ENCODE results near the gene HLA-E. TPM values are rescaled to one million over a fixed set of nuclear protein-coding genes. Genes with fewer than 3 reads are reported as not detected.
A peak's percentile ranks its signal among the peaks of the same experiment; 100 is the strongest.
"Not testable (repeated sequence)": the region's sequence is repeated elsewhere in the genome, so short reads cannot be mapped to it uniquely, and the experiment has no call there.

The HLA-E gene
- polyA plus RNA-seq, 12 donors = 62.2 to 109 (median 76.8) TPM; not detected in 1

DNA sequence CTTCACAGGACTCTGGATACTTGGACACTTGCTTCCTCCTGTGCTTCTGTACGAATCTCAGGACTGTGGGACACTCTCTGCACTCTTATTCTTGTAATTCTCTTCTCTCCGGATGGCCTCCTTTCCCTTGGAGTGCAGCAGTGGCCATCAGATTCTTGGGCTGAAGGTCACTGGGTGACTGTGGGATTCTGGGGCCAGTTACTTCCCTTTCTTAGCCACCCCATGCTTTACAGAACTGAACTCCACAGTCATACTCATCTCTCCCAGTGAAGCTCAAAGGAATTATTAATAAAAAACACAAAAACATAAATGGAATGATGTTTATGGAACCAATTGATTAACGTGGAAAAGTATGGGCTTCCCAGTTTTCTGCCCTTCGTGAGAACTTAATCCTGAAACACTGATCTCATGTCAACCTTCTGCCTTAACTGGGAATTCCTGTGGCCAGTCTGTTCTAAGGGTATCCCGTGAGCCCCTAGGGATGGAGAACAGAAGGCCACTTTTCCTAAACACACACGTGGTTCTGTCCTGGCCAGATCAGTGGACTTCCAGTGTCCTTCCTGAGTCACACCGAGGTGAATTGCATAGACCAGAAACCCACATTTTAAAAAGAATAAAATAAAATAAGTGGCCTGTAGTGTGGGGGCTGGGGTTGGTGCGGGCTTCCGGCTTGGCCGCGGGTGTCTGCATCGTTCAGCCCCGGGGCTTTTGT, 23.6 kb upstream of the HLA-E start:
- no peak for DNase-seq

DNA sequence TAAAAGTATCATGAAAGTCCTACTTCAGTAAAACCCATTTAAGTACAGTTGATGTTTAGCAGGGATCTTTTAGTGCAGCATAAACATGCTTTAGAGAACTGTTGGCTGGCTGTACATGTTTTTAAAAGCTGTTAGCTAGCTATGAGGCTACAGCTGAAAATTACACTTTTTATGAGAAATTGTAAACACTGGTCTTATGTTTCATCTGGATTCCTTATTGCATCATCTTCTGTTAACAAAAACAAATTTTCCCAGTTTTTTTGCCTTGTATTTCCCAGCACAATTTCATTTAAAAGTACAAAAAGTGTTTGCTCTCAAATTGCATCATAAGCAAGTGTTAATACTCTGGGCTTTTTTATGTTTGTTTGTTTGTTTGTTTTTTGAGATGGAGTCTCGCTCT, 18.3 kb upstream of the HLA-E start:
- no peak for DNase-seq

DNA sequence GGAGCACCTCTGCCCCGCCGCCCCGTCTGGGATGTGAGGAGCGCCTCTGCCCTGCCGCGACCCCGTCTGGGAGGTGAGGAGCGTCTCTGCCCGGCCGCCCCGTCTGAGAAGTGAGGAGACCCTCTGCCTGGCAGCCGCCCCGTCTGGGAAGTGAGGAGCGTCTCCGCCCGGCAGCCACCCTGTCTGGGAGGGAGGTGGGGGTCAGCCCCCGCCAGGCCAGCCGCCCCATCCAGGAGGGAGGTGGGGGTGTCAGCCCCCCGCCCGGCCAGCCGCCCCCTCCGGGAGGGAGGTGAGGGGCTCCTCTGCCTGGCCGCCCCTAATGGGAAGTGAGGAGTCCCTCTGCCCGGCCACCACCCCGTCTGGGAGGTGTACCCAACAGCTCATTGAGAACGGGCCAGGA, 14.2 kb upstream of the HLA-E start:
- DNase-seq = not testable (repeated sequence)

DNA sequence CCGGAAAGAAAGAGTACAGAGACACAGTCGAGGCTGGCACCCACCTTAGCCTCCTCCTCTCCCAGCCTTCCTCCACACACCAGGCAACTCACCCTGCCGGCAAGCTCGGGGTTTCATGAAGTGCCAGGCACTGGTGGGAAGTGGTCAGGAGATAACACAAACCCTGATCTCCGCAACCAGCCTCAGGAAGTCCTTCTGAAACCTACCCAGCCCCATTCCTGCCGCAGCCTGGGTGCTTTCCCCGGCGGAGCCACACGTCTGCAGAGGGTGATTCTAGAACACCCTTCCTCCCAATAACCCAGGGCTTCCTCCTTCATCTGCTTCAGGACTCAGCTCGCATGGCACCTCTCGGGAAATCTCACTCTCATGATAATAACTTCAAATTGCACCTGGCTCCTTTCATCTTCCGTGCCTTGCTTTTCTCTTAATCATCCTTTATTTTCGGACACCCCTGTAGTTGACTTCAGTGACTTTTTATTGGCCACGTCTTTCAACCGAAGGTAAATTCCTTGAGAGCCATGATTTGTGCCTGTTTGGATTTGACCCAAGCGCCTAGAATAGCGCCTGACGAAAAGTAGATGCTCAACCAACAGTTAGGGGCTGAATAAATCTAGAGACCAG, 8.7 kb upstream of the HLA-E start:
- DNase-seq = no peak

DNA sequence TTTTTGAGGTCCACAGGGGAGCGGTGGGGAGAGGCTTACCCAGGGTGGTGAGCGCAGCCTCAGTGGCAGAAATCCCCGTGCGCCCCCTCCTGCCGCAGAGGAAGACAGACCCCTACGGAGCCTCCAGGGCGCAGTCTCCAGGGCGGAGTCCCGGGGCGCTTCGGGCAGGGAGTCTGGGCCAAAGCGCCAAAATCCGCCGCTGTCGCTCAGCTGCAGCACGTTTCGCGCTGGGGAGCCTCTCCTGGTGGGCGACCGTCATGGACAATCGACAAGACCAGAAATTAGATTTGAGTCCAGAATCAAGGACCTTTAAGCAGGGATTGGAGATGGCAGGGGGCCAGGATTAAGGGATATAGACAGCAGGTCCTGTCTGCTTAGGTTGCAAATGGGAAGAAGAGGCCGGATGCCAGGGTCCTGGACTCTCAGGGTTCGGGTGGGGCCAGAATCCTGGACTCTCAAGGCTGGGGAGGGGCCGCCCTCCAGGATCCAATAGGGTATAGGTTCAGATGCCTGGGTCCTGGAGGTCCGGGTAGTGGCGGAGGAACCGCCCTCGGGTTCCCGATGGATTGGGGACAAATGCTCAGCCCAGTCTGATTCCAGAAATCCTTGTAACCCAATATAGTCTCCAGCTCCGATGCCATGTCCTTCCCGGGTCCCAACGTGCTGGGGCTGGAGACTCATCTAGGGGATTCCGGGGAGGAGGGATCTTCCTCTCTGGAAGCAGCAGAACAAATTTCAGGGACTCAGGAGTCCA, 7.9 kb upstream of the HLA-E start:
- no peak for DNase-seq

DNA sequence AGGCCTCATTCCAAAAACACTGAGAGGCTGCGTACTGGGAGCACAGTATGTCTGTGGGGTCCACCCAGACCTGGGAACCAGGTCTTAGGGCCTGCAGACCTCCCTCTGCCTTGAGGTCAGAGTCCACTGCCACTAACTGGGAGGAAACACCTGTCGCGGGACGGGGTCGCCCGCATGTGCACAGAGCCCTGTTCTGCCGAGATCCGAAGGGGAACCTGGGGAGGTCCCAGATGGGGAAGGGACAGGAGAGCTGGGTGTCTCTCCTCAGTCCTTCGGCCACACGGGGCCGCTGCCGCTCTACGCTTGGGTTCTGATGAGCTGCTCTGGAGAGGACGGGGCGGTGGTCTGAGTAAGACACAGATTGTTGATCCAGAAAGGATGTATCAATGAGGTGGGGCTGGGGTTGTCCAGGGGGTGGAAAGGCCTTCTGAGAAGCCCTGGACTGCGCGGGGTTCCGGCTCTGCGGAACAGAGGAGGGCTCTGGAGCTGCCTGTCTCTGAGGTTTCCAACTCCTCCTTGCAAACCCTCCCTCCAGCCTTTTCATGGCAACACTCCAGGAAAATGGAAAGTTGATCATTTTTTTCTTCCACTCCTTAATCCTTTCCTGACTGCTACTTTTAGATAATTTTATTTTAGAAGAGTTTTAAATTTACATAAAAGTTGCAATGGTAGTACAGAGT, 7.2 kb upstream of the HLA-E start:
- peak; percentile 71 for DNase-seq

DNA sequence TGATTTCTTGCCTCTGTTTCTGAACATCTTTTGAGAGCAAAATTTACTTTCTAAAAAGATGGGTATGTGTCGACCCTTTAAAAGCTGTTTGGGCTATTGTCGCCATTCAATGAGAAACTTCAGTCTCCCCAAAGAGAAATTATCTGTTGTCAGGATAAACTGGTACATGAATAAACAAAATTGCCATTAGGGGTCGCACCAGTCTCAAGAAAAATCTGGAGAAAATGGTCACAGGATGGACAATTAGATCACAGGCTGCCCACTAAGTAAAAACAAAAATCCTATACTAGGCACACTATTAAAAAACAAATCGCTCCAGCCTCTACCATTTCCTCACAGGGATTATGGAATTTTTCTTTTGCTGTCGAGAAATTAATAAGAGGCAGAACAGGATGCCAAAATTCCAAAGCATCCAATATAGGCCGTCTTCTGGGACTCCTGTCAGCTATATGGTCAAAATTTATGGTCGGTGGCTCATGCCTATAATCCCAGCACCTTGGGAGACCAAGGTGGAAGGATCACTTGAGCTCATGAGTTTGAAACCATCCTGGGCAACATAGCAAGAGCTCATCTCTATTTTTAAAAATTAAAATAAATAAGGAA, 5.5 kb upstream of the HLA-E start:
- peak; percentile 66 for DNase-seq

DNA sequence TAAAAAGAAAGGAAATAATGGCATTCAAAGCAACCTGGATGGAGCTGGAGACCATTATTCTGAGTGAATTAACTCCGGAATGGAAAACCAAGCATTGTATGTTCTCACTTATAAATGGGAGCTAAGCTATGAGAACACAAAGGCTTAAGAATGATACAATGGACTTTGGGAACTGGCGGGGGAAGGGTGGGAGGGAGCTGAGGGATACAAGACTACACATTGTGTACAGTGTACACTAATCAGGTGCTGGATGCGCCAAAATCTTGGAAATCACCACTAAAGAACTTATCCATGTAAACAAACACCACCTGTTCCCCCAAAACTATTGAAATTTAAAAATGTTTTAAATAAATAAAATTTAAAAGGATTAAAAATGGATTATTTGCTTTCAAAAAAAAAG, 4.1 kb upstream of the HLA-E start:
- no peak for DNase-seq

DNA sequence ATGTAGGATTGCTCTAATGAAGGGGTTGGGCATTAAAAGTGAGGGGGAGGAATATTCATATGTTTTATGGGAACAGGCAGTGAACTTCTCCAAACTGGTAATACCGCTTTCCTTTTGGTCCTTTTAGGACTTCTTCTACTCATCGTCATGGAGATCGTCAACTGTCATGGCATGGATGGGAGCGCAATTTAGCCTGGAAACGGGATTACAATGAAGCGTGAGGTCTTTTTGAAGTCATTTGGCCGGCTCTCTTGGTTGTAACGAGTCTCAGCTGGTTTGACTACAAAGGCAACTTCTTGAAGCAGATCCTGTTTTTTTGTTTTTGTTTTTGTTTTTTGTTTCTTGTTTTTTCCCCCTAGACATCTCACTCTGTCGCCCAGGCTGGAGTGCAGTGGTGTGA, 1.4 kb upstream of the HLA-E start:
- DNase-seq = no peak

DNA sequence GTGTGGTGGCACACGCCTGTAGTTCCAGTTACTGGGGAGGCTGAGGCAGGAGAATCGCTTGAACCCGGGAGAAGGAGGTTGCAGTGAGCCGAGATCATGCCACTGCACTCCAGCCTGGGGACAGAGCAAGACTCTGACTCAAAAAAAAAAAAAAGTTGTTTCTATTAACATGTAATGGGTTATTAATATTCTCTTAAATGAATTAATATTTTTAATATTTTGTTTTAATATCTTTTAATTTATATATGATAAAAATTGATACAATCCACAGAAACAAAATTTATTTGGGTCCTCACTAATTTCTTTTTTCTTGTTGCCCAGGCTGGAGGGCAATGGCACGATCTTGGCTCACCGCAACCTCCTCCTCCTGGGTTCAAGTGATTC, 620 bp upstream of the HLA-E start:
- DNase-seq = not testable (repeated sequence)

DNA sequence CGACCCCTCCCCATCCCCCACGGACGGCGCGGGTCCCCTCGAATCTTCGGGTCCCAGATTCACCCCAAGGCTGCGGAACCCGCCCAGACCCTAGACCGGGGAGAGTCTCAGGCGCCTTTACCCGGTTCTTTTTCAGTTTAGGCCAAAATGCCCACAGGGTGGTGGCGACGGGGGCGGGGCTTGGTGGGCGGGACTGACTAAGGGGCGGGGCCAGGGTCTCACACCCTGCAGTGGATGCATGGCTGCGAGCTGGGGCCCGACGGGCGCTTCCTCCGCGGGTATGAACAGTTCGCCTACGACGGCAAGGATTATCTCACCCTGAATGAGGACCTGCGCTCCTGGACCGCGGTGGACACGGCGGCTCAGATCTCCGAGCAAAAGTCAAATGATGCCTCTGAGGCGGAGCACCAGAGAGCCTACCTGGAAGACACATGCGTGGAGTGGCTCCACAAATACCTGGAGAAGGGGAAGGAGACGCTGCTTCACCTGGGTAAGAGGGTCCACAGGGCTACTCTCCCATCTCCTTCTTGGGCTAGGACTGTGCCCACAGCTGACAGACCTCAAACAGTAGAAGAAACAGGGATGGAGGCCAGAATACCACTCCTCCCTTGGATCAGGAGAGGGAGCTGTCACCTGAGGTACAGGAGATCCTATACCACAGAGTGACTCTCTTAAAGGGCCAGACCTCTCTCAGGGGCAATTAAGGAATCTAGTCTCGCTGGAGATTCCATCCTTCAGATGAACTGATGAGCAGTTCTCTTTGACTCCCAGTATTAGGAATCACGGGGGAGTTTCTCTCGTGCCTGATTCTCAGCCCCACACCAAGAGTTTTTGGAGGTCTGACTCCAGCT, 942 bp downstream of the HLA-E start:
- DNase-seq = peak; percentile 56

DNA sequence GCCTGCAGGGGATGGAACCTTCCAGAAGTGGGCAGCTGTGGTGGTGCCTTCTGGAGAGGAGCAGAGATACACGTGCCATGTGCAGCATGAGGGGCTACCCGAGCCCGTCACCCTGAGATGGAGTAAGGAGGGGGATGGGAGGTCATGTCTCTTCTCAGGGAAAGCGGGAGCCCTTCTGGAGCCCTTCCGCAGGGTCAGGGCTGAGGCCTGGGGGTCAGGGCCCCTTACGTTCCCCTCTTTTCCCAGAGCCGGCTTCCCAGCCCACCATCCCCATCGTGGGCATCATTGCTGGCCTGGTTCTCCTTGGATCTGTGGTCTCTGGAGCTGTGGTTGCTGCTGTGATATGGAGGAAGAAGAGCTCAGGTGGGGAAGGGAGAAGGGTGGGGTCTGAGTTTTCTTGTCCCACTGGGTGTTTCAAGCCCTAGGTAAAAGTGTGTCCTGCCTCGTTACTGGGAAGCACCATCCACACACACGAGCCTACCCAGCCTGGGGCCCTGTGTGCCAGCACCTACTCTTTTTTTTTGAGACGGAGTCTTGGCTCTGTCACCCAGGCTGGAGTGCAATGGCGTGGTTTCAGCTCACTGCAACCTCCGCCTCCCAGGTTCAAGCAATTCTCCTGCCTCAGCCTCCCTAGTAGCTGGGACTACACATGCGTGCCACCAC, 2.1 kb downstream of the HLA-E start:
- not testable (repeated sequence) for DNase-seq

DNA sequence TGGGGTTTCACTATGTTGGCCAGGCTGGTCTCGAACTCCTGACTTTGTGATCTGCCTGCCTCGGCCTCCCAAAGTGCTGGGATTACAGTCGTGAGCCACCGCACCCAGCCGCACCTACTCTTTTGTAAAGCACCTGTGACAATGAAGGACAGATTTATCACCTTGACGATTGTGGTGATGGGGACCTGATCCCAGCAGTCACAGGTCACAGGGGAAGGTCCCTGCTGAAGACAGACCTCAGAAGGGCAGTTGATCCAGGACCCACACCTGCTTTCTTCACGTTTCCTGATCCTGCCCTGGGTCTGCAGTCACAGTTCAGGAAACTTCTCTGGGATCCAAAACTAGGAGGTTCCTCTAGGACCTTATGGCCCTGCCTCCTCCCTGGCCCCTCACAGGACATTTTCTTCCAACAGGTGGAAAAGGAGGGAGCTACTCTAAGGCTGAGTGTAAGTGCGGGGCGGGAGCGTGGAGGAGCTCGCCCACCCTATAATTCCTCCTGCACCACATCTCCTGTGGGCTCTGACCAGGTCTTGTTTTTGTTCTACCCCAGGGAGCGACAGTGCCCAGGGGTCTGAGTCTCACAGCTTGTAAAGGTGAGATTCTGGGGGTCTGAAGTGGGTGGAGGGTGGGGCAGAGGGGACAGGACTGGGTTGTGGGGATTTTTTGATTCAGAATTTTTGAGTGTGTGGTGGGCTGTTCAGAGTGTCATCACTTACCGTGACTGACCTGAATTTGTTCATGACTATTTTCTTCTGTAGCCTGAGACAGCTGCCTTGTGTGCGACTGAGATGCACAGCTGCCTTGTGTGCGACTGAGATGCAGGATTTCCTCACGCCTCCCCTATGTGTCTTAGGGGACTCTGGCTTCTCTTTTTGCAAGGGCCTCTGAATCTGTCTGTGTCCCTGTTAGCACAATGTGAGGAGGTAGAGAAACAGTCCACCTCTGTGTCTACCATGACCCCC, 3.0 kb downstream of the HLA-E start:
- no peak for DNase-seq

DNA sequence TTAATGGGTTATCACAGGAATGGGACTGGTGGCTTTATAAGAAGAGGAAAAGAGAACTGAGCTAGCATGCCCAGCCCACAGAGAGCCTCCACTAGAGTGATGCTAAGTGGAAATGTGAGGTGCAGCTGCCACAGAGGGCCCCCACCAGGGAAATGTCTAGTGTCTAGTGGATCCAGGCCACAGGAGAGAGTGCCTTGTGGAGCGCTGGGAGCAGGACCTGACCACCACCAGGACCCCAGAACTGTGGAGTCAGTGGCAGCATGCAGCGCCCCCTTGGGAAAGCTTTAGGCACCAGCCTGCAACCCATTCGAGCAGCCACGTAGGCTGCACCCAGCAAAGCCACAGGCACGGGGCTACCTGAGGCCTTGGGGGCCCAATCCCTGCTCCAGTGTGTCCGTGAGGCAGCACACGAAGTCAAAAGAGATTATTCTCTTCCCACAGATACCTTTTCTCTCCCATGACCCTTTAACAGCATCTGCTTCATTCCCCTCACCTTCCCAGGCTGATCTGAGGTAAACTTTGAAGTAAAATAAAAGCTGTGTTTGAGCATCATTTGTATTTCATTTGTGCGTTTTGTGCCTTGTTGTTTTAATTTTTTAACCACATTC, 4.4 kb downstream of the HLA-E start:
- DNase-seq = no peak

DNA sequence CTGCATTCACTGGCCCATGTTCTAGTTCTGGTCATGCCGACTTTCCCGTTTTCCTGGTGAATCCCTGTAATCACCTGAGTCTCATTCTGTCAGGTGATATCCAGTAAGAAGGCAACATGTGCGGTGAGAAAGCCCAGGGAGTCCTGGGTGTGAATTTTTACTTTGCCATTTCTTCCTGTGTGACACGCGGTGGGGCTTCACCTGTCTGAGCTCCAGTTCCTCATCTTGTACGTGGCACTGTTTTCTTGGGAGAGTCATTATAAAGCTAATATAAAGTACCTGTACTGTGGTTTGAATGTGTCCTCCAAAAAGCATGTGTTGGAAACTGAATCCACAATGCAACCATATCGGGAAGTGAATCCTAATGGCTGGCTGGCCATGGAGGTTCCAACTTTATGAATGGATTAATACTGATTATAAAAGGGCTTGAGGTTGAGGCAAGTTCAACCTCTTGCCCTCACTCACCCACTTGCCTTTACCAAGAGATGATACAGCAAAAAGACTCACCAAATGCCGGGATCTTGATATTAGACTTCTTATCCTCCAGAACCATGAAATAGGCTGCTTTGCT, 5.1 kb downstream of the HLA-E start:
- DNase-seq = no peak

DNA sequence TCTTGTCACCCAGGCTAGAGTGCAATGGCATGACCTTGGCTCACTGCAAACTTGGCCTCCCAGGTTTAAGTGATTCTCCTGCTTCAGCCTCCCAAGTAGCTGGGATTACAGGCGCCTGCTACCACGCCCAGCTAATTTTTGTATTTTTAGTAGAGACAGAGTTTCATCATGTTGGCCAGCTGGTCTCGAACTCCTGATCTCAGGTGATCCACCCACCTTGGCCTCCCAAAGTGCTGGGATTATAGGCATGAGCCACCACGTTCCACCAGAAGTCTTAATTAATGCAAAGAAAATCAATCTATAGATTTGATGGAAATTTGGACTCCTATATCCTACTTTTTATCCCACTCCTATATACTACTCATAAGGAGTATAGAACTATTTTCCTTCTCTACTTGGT, 5.8 kb downstream of the HLA-E start:
- not testable (repeated sequence) for DNase-seq

DNA sequence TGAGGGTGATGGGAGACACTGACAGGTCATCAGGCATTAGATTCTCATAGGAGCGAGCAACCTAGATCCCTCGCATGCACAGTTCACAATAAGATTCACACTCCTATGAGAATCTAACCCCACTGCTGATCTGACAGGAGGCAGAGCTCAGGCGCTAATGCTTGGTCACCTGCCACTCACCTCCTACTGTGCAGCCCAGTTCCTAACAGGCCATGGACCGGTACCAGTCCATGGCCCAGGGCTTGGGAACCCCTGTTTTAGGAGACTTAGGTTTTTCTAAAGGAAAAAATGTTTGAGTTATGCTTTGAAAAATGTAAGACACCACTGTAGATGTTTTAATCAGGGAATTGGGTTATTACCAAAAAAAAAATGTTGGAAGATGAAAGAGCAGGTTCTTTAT, 6.7 kb downstream of the HLA-E start:
- no peak for DNase-seq

DNA sequence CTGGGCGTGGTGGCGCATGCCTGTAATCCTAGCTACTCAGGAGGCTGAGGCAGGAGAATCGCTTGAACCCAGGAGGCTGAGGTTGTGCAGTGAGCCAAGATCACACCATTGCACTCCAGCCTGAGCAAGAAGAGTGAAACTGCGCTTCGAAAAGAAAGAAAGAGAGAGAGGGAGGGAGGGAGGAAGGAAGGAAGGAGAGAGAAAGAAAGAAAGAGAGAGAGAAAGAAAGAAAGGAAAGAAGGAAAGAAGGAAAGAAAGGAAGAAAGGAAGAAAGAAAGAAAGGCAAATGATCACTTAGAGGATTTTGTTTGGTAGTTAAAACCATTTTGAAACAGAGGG, 7.9 kb downstream of the HLA-E start:
- not testable (repeated sequence) for DNase-seq

DNA sequence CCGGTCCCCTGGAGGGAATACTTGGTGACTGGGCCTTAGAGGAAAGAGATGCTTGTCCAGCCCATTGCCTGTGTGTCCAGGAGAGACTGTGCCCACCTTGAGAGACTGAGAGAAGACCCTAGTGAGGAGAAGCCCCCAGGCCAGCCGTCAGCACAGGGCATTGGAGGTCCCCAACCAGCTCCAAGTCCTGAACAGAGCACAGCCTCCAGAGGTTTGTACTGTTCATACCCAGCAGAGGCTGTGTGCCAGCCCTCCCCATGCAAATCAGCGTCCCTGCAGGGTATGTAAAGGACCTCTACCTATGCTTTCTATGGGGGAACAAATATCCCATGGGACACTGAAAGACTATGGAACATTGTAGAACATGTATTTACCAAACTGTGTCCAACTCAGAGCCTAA, 8.4 kb downstream of the HLA-E start:
- no peak for DNase-seq

Measured in muscle of arm (tissue), 12 donors.